ENCODE measurements around the gene ACP5. TPM values are rescaled to one million over a fixed set of nuclear protein-coding genes. Genes with fewer than 3 reads are reported as not detected.
"Not testable (repeated sequence)": the region's sequence is repeated elsewhere in the genome, so short reads cannot be mapped to it uniquely, and the experiment has no call there.

Gene ACP5
- total RNA-seq, 1 donor from 2014 or later: 0.95 TPM

DNA sequence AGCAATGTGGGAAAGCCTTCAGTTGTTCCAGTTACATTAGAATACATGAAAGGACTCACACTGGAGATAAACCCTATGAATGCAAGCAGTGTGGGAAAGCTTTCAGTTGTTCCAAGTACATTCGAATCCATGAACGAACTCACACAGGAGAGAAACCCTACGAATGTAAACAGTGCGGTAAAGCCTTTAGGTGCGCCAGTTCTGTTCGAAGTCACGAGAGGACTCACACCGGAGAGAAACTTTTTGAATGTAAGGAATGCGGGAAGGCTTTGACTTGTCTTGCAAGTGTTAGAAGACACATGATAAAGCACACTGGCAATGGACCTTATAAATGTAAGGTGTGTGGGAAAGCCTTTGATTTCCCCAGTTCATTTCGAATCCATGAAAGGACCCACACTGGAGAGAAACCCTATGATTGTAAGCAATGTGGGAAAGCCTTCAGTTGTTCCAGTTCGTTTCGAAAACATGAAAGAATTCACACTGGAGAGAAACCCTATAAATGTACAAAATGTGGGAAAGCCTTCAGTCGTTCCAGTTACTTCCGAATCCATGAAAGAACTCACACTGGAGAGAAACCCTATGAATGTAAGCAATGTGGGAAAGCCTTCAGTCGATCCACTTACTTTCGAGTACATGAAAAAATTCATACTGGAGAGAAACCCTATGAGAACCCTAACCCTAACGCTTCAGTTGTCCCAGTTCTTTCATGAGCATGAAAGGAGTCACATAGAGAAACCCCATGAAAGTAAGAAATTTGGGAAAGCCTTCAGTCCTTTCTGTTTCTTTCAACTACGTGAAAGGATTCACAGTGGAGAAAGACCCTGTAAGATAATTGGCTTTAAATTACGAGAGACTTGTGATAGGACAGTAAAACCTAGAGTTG, 40.0 kb upstream of the ACP5 start:
- Mint-ChIP-seq H3K36me3 (ENCODE audit: low read depth, unreplicated experiment) (peaks cover 76% of the 10 kb centered on the region), H3K27me3 (ENCODE audit: unreplicated experiment) (peaks cover 1% of the 10 kb centered on the region), H3K9me3 (ENCODE audit: unreplicated experiment) (peaks cover 12% of the 10 kb centered on the region), H3K4me3 (ENCODE audit: unreplicated experiment) (peak overlapping the region; percentile 85), H3K27ac (ENCODE audit: unreplicated experiment) (no peak overlapping the region), H3K4me1 (ENCODE audit: unreplicated experiment) (no peaks in the 10 kb centered on the region)
- DNase-seq (ENCODE audit: low spot score): no peak
- TF ChIP-seq, protein P1, sequence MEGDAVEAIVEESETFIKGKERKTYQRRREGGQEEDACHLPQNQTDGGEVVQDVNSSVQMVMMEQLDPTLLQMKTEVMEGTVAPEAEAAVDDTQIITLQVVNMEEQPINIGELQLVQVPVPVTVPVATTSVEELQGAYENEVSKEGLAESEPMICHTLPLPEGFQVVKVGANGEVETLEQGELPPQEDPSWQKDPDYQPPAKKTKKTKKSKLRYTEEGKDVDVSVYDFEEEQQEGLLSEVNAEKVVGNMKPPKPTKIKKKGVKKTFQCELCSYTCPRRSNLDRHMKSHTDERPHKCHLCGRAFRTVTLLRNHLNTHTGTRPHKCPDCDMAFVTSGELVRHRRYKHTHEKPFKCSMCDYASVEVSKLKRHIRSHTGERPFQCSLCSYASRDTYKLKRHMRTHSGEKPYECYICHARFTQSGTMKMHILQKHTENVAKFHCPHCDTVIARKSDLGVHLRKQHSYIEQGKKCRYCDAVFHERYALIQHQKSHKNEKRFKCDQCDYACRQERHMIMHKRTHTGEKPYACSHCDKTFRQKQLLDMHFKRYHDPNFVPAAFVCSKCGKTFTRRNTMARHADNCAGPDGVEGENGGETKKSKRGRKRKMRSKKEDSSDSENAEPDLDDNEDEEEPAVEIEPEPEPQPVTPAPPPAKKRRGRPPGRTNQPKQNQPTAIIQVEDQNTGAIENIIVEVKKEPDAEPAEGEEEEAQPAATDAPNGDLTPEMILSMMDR (IDR thresholded peaks at IDR 0.05; ENCODE audit: unreplicated experiment): no peak

DNA sequence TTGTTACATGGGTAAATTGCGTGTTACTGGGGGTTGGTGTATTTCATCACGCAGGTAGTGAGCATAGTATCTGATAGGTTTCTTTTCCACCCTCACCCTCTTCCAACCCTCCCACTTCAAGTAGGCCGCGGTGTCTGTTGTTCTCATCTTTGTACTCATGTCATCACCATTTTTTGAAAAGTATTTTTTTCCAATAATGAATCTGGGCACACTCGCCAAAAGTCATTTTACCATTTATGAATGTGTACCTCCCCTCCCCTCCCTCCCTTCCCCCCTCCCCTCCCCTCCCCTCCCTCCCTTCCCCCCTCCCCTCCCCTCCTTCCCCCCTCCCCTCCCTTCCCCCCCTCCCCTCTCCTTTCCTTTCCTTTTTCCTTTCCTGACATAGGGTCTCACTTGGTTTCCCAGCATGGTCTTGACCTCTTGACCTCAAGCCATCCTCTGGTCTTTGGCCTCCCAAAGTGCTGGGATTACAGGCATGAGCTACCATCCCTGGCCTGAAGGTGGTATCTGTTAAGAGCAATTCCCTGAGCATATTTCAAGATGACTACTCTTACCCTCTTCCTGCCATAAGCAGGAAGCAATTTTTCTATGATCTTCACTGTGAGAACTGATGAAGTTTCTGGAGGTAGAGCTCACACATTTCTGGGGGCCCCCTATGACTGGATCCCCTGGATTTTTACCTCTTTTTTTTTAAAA, 35.5 kb upstream of the ACP5 start:
- Mint-ChIP-seq H3K9me3 (ENCODE audit: unreplicated experiment) (peaks cover 12% of the 10 kb centered on the region), H3K4me1 (ENCODE audit: unreplicated experiment) (no peaks in the 10 kb centered on the region), H3K4me3 (ENCODE audit: unreplicated experiment) (peak overlapping the region; percentile 78), H3K36me3 (ENCODE audit: low read depth, unreplicated experiment) (peaks cover 54% of the 10 kb centered on the region), H3K27me3 (ENCODE audit: unreplicated experiment) (peaks cover 1% of the 10 kb centered on the region), H3K27ac (ENCODE audit: unreplicated experiment) (no peak overlapping the region)
- DNase-seq (ENCODE audit: low spot score): no peak
- TF ChIP-seq, protein P1 (IDR thresholded peaks at IDR 0.05; ENCODE audit: unreplicated experiment): no peak

DNA sequence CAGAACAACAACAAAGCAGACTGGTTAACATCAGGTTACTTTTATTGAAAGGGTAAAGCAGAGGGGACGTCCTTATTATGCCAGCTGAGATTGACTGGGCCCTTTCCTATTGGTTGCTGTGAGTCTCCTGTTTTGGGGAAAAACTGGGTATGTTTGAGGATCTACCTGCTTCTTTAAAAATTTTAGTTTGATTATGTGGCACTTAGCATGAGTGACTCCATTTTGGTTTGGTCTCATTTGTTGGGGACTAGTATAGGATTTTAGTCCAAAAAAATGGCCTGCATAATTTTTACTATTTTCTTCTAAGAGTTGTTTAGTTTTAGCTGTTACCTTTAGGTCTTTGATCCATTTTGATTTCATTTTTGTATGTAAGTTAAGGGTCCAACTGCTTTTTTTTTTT, 34.3 kb upstream of the ACP5 start:
- Mint-ChIP-seq H3K4me3 (ENCODE audit: unreplicated experiment) (no peak overlapping the region), H3K36me3 (ENCODE audit: low read depth, unreplicated experiment) (peaks cover 54% of the 10 kb centered on the region), H3K27me3 (ENCODE audit: unreplicated experiment) (peaks cover 1% of the 10 kb centered on the region), H3K9me3 (ENCODE audit: unreplicated experiment) (peaks cover 9% of the 10 kb centered on the region), H3K4me1 (ENCODE audit: unreplicated experiment) (no peaks in the 10 kb centered on the region), H3K27ac (ENCODE audit: unreplicated experiment) (no peak overlapping the region)
- no peak for DNase-seq (ENCODE audit: low spot score)
- TF ChIP-seq, protein P1 (IDR thresholded peaks at IDR 0.05; ENCODE audit: unreplicated experiment): no peak

DNA sequence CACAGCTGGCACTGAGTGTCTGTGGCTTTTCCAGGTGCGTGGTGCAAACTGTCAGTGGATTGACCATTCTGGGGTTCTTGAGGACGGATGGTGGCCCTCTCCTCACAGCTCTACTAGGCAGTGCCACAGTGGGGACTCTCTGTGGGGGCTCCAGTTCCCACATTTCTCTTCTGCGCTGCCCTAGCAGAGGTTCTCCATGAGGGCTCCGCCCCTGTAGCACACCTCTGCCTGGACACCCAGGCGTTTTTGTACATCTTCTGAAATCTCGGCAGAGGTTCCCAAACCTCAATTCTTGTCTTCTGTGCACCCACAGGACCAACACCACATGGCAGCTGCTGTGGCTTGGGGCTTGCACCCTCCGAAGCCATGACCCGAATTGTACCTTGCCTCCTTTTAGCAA, 29.0 kb upstream of the ACP5 start:
- TF ChIP-seq, protein P1 (IDR thresholded peaks at IDR 0.05; ENCODE audit: unreplicated experiment): no peak
- no peak for DNase-seq (ENCODE audit: low spot score)
- no peak overlapping the region for H3K4me3 Mint-ChIP-seq (ENCODE audit: unreplicated experiment)
- peaks cover 2% of the 10 kb centered on the region for H3K27me3 Mint-ChIP-seq (ENCODE audit: unreplicated experiment)
- H3K4me1 Mint-ChIP-seq (ENCODE audit: unreplicated experiment): peaks cover 2% of the 10 kb centered on the region
- H3K9me3 Mint-ChIP-seq (ENCODE audit: unreplicated experiment): peaks cover 6% of the 10 kb centered on the region
- H3K36me3 Mint-ChIP-seq (ENCODE audit: low read depth, unreplicated experiment): peaks cover 64% of the 10 kb centered on the region
- no peak overlapping the region for H3K27ac Mint-ChIP-seq (ENCODE audit: unreplicated experiment)

DNA sequence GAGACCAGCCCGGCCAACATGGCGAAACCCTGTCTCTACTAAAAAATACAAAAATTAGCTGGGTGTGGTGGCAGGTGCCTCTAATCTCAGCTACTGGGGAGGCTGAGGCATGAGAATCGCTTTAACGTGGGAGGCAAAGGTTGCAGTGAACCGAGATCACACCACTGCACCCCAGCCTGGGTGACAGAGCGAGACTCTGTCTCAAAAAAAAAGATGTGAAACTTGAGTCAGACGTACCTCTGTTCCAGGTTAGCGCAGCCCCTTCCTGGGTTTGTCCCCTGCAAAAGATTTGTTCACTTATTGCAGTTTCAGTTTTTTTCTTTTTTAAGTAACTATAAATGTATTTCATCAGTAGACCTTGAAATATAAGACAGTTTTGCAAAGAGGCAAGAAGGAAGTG, 22.3 kb upstream of the ACP5 start:
- DNase-seq (ENCODE audit: low spot score); H3K27me3 Mint-ChIP-seq (ENCODE audit: unreplicated experiment); H3K9me3 Mint-ChIP-seq (ENCODE audit: unreplicated experiment); H3K27ac Mint-ChIP-seq (ENCODE audit: unreplicated experiment); H3K4me3 Mint-ChIP-seq (ENCODE audit: unreplicated experiment): not testable (repeated sequence)
- peaks cover 34% of the 10 kb centered on the region for H3K36me3 Mint-ChIP-seq (ENCODE audit: low read depth, unreplicated experiment)
- H3K4me1 Mint-ChIP-seq (ENCODE audit: unreplicated experiment): peaks cover 12% of the 10 kb centered on the region

Data from endothelial cell (in vitro differentiated cells).